Nephron progenitor cell (in vitro differentiated cells): Measurements from ENCODE around the gene RNF157.

Source experiments
- DNase-seq: peaks from one replicate; pipeline ENCODE4 v3.0.0; 2021
- H3K27ac Mint-ChIP-seq: 2 replicates; pipeline ENCODE4 v1.8.0; 2021; ENCODE audit warnings: mild to moderate bottlenecking, moderate library complexity, mixed read lengths
- H3K27me3 Mint-ChIP-seq: 2 replicates; pipeline ENCODE4 v1.8.0; 2021; ENCODE audit warnings: mild to moderate bottlenecking, low read depth, mixed read lengths; ENCODE audit not compliant: poor library complexity
- H3K36me3 Mint-ChIP-seq: 2 replicates; pipeline ENCODE4 v1.8.0; 2021; ENCODE audit warnings: low read depth, mixed read lengths
- H3K4me1 Mint-ChIP-seq: 2 replicates; pipeline ENCODE4 v1.8.0; 2021; ENCODE audit warnings: mixed read lengths
- H3K4me3 Mint-ChIP-seq: 2 replicates; pipeline ENCODE4 v1.8.0; 2021; ENCODE audit warnings: mild to moderate bottlenecking, moderate library complexity, mixed read lengths
- H3K9me3 Mint-ChIP-seq: 2 replicates; pipeline ENCODE4 v1.8.0; 2021; ENCODE audit warnings: mild to moderate bottlenecking, moderate library complexity, mixed read lengths
- CTCF ChIP-seq: fragments of 200-600 bp; sonication (generic); IDR thresholded peaks from 2 replicates; pipeline ENCODE4 v1.5.0; 2021; ENCODE audit warnings: antibody characterized with exemption

RNF157 gene

GRCh38 chr17:76267051-76267576 is 26.8 kb upstream of the RNF157 start:
- Mint-ChIP-seq H3K4me3 (peak overlapping the region; percentile 89), H3K4me1 (peaks cover 59% of the 10 kb centered on the region), H3K9me3 (no peaks in the 10 kb centered on the region), H3K27me3 (peaks cover 4% of the 10 kb centered on the region), H3K36me3 (peaks cover 16% of the 10 kb centered on the region), H3K27ac (no peak overlapping the region)
- TF ChIP-seq CTCF = no peak
- no peak for DNase-seq

GRCh38 chr17:76266244-76266938 is 26.1 kb upstream of the RNF157 start:
- Mint-ChIP-seq H3K4me3 (peak overlapping the region; percentile 89), H3K4me1 (peaks cover 63% of the 10 kb centered on the region), H3K27ac (no peak overlapping the region)

GRCh38 chr17:76265624-76266243 is 25.4 kb upstream of the RNF157 start:
- H3K27me3 Mint-ChIP-seq = peaks cover 7% of the 10 kb centered on the region
- no peak for TF ChIP-seq CTCF
- no peaks in the 10 kb centered on the region for H3K9me3 Mint-ChIP-seq
- peak; percentile 73 for DNase-seq
- H3K4me1 Mint-ChIP-seq = peaks cover 61% of the 10 kb centered on the region
- H3K4me3 Mint-ChIP-seq = peak overlapping the region; percentile 89
- peaks cover 16% of the 10 kb centered on the region for H3K36me3 Mint-ChIP-seq
- no peak overlapping the region for H3K27ac Mint-ChIP-seq

More at GRCh38 chr17:76266244-76266938, 26.1 kb upstream of the RNF157 start:
- Mint-ChIP-seq H3K27me3 (peaks cover 4% of the 10 kb centered on the region), H3K9me3 (no peaks in the 10 kb centered on the region), H3K36me3 (peaks cover 16% of the 10 kb centered on the region)
- TF ChIP-seq CTCF = no peak
- DNase-seq = no peak

- H3K27me3 Mint-ChIP-seq = peaks cover 8% of the 10 kb centered on the region
- H3K36me3 Mint-ChIP-seq = peaks cover 15% of the 10 kb centered on the region
- no peaks in the 10 kb centered on the region for H3K9me3 Mint-ChIP-seq
- peaks cover 65% of the 10 kb centered on the region for H3K4me1 Mint-ChIP-seq
- peak; percentile 96 for DNase-seq
- no peak within 1 kb of the TSS for H3K27ac Mint-ChIP-seq
- no peak for TF ChIP-seq CTCF
- peak within 1 kb of the TSS; percentile 89 for H3K4me3 Mint-ChIP-seq
Measured at GRCh38 chr17:76264755-76265623, 24.7 kb upstream of the RNF157 start, which contains the start of gene UBALD2. UBALD2 (plus strand) TSS chr17:76265348; CDS start chr17:76265506, 158 bp downstream.

- Mint-ChIP-seq H3K27me3 (peaks cover 8% of the 10 kb centered on the region), H3K36me3 (peaks cover 9% of the 10 kb centered on the region), H3K4me3 (peak overlapping the region; percentile 72), H3K4me1 (peaks cover 65% of the 10 kb centered on the region), H3K9me3 (no peaks in the 10 kb centered on the region), H3K27ac (no peak overlapping the region)
- no peak for TF ChIP-seq CTCF
- DNase-seq = no peak
Measured at GRCh38 chr17:76264425-76264754, 24.1 kb upstream of the RNF157 start.
